ENCODE measurements around the gene GTF2B.
A peak's percentile ranks its signal among the peaks of the same experiment; 100 is the strongest.
"Not testable (repeated sequence)": the region's sequence is repeated elsewhere in the genome, so short reads cannot be mapped to it uniquely, and the experiment has no call there.

GTF2B gene

GRCh38 chr1:88891318-88891950, at the start of gene GTF2B:
TSS of gene GTF2B (minus strand) at chr1:88891567. CDS start at chr1:88891499, 68 bp downstream.
- DNase-seq (ENCODE audit: low read depth in 2 of 2) = peak; percentile 86 to 89

GRCh38 chr1:88938528-88938927, 47.2 kb upstream of the GTF2B start:
- DNase-seq (ENCODE audit: low read depth in 2 of 2) = not testable (repeated sequence)

- no peak for DNase-seq (ENCODE audit: low read depth in 2 of 2)
These were observed 45.5 kb upstream of the GTF2B start for GRCh38 chr1:88936760-88937342.

- no peak for DNase-seq (ENCODE audit: low read depth in 2 of 2)
These were observed 44.8 kb upstream of the GTF2B start for GRCh38 chr1:88936223-88936523.

- no peak for DNase-seq (ENCODE audit: low read depth in 2 of 2)
These were observed 44.3 kb upstream of the GTF2B start for GRCh38 chr1:88935522-88936222.

GRCh38 chr1:88930176-88930575, 38.8 kb upstream of the GTF2B start:
- not testable (repeated sequence) for DNase-seq (ENCODE audit: low read depth in 2 of 2)

GRCh38 chr1:88923224-88923623, 31.9 kb upstream of the GTF2B start:
- DNase-seq (ENCODE audit: low read depth in 2 of 2) = no peak

- no peak for DNase-seq (ENCODE audit: low read depth in 2 of 2)
These were observed 30.8 kb upstream of the GTF2B start for GRCh38 chr1:88922214-88922613.

GRCh38 chr1:88920845-88921244, 29.5 kb upstream of the GTF2B start:
- DNase-seq (ENCODE audit: low read depth in 2 of 2) = no peak

GRCh38 chr1:88917321-88918025, 26.1 kb upstream of the GTF2B start:
- no peak for DNase-seq (ENCODE audit: low read depth in 2 of 2)

- no peak for DNase-seq (ENCODE audit: low read depth in 2 of 2)
These were observed 25.5 kb upstream of the GTF2B start for GRCh38 chr1:88916883-88917282.

- DNase-seq (ENCODE audit: low read depth in 2 of 2) = not testable (repeated sequence)
These were observed 20.4 kb upstream of the GTF2B start for GRCh38 chr1:88911800-88912199.

- no peak for DNase-seq (ENCODE audit: low read depth in 2 of 2)
These were observed 19.8 kb upstream of the GTF2B start for GRCh38 chr1:88911161-88911560.

- no peak for DNase-seq (ENCODE audit: low read depth in 2 of 2)
These were observed 19.0 kb upstream of the GTF2B start for GRCh38 chr1:88910401-88910800.

- no peak for DNase-seq (ENCODE audit: low read depth in 2 of 2)
These were observed 9.5 kb upstream of the GTF2B start for GRCh38 chr1:88900883-88901282.

GRCh38 chr1:88897070-88897730, 5.8 kb upstream of the GTF2B start:
- DNase-seq (ENCODE audit: low read depth in 2 of 2) = no peak

- no peak for DNase-seq (ENCODE audit: low read depth in 2 of 2)
These were observed 1.1 kb upstream of the GTF2B start for GRCh38 chr1:88892357-88892877.

GRCh38 chr1:88891951-88892340, 579 bp upstream of the GTF2B start:
- no peak for DNase-seq (ENCODE audit: low read depth in 2 of 2)

GRCh38 chr1:88890791-88891317, 513 bp downstream of the GTF2B start:
- DNase-seq (ENCODE audit: low read depth in 2 of 2) = peak in 1 of 2 donors; percentile 7

GRCh38 chr1:88890131-88890530, 1.2 kb downstream of the GTF2B start:
- no peak for DNase-seq (ENCODE audit: low read depth in 2 of 2)

GRCh38 chr1:88888750-88889149, 2.6 kb downstream of the GTF2B start:
- no peak for DNase-seq (ENCODE audit: low read depth in 2 of 2)

- no peak for DNase-seq (ENCODE audit: low read depth in 2 of 2)
These were observed 5.4 kb downstream of the GTF2B start for GRCh38 chr1:88885933-88886332.
